SK-N-MC (cell line): ENCODE data around the gene SRGAP1.

Experiments used
- EZH2 ChIP-seq: fragments of 200-600 bp; sonication (generic); IDR thresholded peaks from one replicate; pipeline ENCODE4 v1.6.1; 2017; ENCODE audit warnings: antibody characterized with exemption
- FOXP2 ChIP-seq: optimal IDR thresholded peaks from 2 replicates; pipeline ENCODE3; 2011; ENCODE audit warnings: mild to moderate bottlenecking, moderate library complexity; ENCODE audit not compliant: insufficient read depth; ENCODE audit errors: extremely low read length, control extremely low read depth
- POLR2AphosphoS5 ChIP-seq: IDR thresholded peaks from 2 replicates; pipeline ENCODE4 v1.6.1; 2012; ENCODE audit warnings: mild to moderate bottlenecking, low read depth, low read length, borderline replicate concordance

DNA sequence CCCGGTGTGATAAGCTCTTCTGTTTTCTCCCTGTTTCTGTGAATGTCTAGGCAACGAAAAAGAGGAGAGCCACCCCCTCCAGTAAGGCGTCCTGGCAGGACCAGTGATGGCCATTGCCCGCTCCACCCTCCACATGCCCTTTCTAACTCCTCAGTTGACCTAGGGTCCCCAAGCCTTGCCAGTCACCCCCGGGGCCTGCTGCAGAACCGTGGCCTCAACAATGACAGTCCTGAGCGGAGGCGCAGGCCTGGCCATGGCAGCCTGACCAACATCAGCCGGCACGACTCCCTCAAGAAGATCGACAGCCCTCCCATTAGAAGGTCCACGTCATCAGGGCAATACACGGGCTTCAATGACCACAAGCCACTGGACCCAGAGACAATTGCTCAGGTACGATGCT, 283.3 kb downstream of the SRGAP1 start:
- TF ChIP-seq POLR2AphosphoS5 (no peak), EZH2 (no peak), FOXP2 (no peak)
